Adrenal gland (tissue), 12 donors: Measurements from ENCODE around the gene TMEM147. TPM values are rescaled to one million over a fixed set of nuclear protein-coding genes. Genes with fewer than 3 reads are reported as not detected.

Source experiments
- DNase-seq, 7 donors: peaks; one replicate each; pipeline ENCODE4 v3.0.0-alpha.2; 2019 to 2020
- H3K27ac ChIP-seq, 5 donors: fragments of 200-600 bp; sonication (generic) in 4 of 5; 1 replicate in 3 of 5; 2 replicates in 2 of 5; pipeline versions ENCODE4 v1.5.1 to v1.8.0; 2016 to 2020; ENCODE audit warnings: mild to moderate bottlenecking in 1 of 5
- H3K27me3 ChIP-seq: fragments of 200-600 bp; 2 replicates; pipeline ENCODE4 v1.8.0; 2021
- H3K36me3 ChIP-seq, 2 donors: fragments of 200-600 bp; replicated peaks in 1 of 2; 1 replicate in 1 of 2; 2 replicates in 1 of 2; pipeline versions ENCODE4 v1.5.1 to v1.8.0; 2018 to 2022
- H3K4me1 ChIP-seq, 2 donors: fragments of 200-600 bp; replicated peaks in 1 of 2; 1 replicate in 1 of 2; 2 replicates in 1 of 2; pipeline versions ENCODE4 v1.5.1 to v1.8.0; 2018 to 2021
- H3K4me3 ChIP-seq, 4 donors: fragments of 200-600 bp; sonication (generic) in 3 of 4; one replicate each; pipeline ENCODE4 v1.5.1; 2016 to 2018
- H3K9me3 ChIP-seq, 3 donors: fragments of 200-600 bp; sonication (generic) in 1 of 3; replicated peaks in 1 of 3; 1 replicate in 2 of 3; 2 replicates in 1 of 3; pipeline versions ENCODE4 v1.5.1 to v1.8.0; 2016 to 2021
- POLR2A ChIP-seq, 2 donors: fragments of 450-650 bp; IDR thresholded peaks; one replicate each; pipeline ENCODE4 v1.6.1; 2017; ENCODE audit warnings: antibody characterized with exemption in 2 of 2, mild to moderate bottlenecking in 2 of 2, moderate library complexity in 1 of 2
- WGBS, 4 donors: extraction: QIAGEN DNeasy Blood & Tissue Kit in 2 of 4; methylation state at CpG; one replicate each; pipeline versions ENCODE4 v1.1.5 to v1.1.7; 2013 to 2017; 5-methylcytosine and 5-hydroxymethylcytosine counted together
- intact Hi-C, 2 donors: fragments of 100-400 bp; cut with DNase I; formaldehyde crosslinking; loops; one replicate each; pipeline versions ENCODE4 v1.14.1 to v1.15.0; 2022 to 2023
- polyA plus RNA-seq, 3 donors: library from polyadenylated mRNA; stranded (reverse); fragments of 200-250 nt in 2 of 3; fragments of 350-450 nt in 1 of 3; fragmentation: Illumina TruSeq in 1 of 3; extraction: RNeasy Lipid Tissue Mini Kit (QIAGEN cat#74804) in 1 of 3; gene quantifications; one replicate each; pipeline ENCODE4 v1.2.3, GENCODE V29; 2013 to 2014
- total RNA-seq, 9 donors: library from RNA; depleted of rRNA in 4 of 9; stranded (reverse); fragments of >200 nt in 4 of 9; fragments of 120-200 nt in 1 of 9; fragmentation: NEBNext Ultra II Directional in 1 of 9; extraction: Animal tissue kit (Norgen Biotek cat#: 25700) in 1 of 9; gene quantifications; one replicate each; pipeline versions ENCODE4 v1.1.0 to v1.2.4, GENCODE V29; 2013 to 2023
- TF ChIP-seq, protein P1 (sequence below), 6 experiments: fragments of 450-650 bp in 4 of 6; fragments of 200-600 bp in 2 of 6; sonication (generic) in 1 of 6; IDR thresholded peaks; 1 replicate in 5 of 6; 2 replicates in 1 of 6; pipeline versions ENCODE4 v1.5.1 to v1.8.0; 2016 to 2021; ENCODE audit warnings: antibody characterized with exemption in 6 of 6, mild to moderate bottlenecking in 2 of 6, moderate library complexity in 1 of 6
- donor health status: healthy with polysubstance abuse.
- donor health status: Bipolar disorder and iron deficiency.
- donor health status: DM: yes; HTN: yes; CAD: no.
- donor health status: DM: no; HTN: no; CAD: no.
- donor health status: DM: no; HTN: no; CAD: no.
- donor health status: DM: yes; HTN: yes; CAD: no.

TMEM147 gene
- total and polyA plus RNA-seq, 12 donors = 86.5 to 261 (median 180) TPM

DNA sequence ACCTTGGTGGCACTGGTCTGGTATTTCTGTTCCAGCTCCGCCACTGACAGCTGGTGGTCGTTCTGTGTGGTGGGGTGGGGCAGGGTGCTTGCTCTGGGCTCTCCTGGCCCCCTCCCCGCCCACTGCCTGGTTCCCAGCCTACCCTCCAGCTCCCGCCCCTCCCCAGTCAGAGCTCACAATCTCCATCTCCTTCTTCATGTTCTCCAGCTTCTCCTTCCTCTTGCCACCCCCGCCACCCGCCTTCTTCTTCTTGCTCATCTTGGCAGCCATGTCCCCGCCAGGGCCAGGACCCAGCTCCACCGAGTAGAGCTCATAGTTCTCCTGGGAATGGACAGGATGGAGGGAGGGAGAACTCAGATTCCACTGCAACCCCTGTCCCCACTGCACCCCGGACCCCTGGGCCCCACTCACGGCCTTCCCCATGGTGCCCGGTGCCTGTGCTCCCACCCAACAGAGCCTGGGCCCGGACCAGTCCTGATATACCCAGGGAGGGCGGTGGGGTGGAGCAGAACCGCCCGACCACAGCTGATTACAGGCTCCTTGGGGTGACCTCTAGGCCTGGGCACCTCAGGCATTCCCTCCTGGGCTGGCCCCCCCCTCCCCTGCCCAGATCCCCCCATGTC lies 17.9 kb downstream of the TMEM147 start, which contains the start of gene ATP4A:
ATP4A (minus strand) TSS at position 452 of the 623 bp plus-strand sequence; CDS start at position 423, 29 bp downstream.
- peak in 2 of 7 donors; percentile 12 to 23 for DNase-seq
- no peaks in the 10 kb centered on the region for H3K27me3 ChIP-seq
- TF ChIP-seq POLR2A (IDR thresholded peaks at IDR 0.05) = no peak
- TF ChIP-seq, protein P1, sequence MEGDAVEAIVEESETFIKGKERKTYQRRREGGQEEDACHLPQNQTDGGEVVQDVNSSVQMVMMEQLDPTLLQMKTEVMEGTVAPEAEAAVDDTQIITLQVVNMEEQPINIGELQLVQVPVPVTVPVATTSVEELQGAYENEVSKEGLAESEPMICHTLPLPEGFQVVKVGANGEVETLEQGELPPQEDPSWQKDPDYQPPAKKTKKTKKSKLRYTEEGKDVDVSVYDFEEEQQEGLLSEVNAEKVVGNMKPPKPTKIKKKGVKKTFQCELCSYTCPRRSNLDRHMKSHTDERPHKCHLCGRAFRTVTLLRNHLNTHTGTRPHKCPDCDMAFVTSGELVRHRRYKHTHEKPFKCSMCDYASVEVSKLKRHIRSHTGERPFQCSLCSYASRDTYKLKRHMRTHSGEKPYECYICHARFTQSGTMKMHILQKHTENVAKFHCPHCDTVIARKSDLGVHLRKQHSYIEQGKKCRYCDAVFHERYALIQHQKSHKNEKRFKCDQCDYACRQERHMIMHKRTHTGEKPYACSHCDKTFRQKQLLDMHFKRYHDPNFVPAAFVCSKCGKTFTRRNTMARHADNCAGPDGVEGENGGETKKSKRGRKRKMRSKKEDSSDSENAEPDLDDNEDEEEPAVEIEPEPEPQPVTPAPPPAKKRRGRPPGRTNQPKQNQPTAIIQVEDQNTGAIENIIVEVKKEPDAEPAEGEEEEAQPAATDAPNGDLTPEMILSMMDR (IDR thresholded peaks at IDR 0.05) = no peak

DNA sequence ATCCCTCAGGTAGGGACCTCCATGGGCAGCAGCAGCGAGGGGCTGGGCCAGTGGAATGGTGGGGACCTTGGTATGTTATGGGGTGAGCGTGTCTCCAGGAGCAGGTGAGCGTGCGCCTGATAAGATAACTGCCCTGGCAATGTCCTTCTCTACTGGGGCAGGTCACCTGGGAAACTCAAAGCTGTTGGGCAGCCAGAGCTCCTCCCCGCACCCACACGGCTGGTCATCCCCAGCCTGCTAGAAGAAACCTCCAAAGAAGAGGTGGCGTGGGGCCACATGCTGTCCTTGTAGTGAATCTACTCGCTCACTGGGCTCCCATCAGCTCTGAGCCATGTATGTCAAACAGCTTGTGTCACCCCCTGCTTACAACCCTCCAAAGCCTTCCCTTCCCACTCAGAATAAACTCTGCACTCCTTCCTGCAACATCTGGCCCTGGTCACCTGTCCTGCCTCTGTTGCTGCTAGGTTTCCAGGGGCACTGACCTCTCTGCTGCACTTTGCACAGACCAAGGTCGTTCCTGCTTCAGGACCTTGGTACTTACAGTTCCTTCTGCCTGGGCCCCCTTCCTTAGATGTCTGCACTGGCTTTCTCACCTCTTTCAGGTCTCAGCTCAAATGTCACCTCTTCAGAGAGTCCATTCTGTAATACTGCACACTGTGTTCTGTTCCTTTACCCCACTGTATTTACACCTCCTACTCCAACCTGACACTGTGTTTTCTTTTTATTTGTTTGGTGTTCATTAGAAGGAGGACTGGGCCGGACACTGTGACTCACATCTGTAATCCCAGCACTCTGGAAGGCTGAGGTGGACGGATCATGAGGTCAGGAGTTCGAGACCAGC lies 19.8 kb downstream of the TMEM147 start:
- WGBS, 4 donors = 50 to 67% (median 53%) methylated on average over 10 to 12 of the region's 12 CpGs
- H3K4me3 ChIP-seq = no peak overlapping the region
- intact Hi-C loops = no loop called here
- DNase-seq = peak in 3 of 7 donors; percentile 40 to 60 (median 42)
- no peaks in the 10 kb centered on the region for H3K27me3 ChIP-seq
- TF ChIP-seq POLR2A (IDR thresholded peaks at IDR 0.05) = no peak
- TF ChIP-seq, protein P1 (IDR thresholded peaks at IDR 0.05) = no peak
- H3K27ac ChIP-seq = peak overlapping the region in 2 of 5 donors; percentile 5 to 40
- H3K9me3 ChIP-seq = no peaks in the 10 kb centered on the region
- peaks cover 15 to 17% of the 10 kb centered on the region in 2 donors for H3K4me1 ChIP-seq
- no peaks in the 10 kb centered on the region for H3K36me3 ChIP-seq

More for the DNA sequence above, 17.9 kb downstream of the TMEM147 start, which contains the start of gene ATP4A:
- Histone ChIP-seq H3K36me3 (no peaks in the 10 kb centered on the region), H3K4me3 (no peak within 1 kb of the TSS), H3K27ac (no peak within 1 kb of the TSS), H3K9me3 (no peaks in the 10 kb centered on the region), H3K4me1 (peaks cover 2 to 7% of the 10 kb centered on the region in 2 donors)
- WGBS, 4 donors = 76 to 80% (median 80%) methylated on average over 9 to 15 of the region's 15 CpGs
- intact Hi-C loops = no loop called here

DNA sequence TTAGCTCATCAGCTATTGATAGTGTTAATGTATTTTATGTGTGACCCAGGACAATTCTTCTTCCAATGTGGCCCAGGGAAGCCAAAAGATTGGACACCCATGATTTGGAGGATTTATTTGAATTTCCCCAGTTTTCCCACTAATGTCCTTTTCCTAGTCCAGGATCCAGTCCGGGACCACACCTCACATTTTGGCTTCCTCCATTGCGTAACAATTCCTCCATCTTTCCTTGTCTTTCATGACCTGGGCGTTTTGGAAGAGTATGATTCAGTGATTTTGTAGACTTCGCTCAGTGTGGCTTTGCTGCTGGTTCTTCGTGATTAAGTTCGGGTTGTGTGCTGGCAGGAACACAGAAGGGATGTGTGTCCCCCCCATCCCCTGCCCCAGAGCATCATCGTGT lies 21.3 kb downstream of the TMEM147 start:
- H3K4me1 ChIP-seq = peaks cover 15 to 19% of the 10 kb centered on the region in 2 donors
- no peaks in the 10 kb centered on the region for H3K36me3 ChIP-seq
- no peaks in the 10 kb centered on the region for H3K27me3 ChIP-seq
- DNase-seq = peak in 1 of 7 donors; percentile 12
- H3K9me3 ChIP-seq = no peaks in the 10 kb centered on the region
- TF ChIP-seq POLR2A (IDR thresholded peaks at IDR 0.05) = no peak
- TF ChIP-seq, protein P1 (IDR thresholded peaks at IDR 0.05) = no peak
- intact Hi-C loops = no loop called here
- 89 to 91% (median 90%) methylated on average over 6 to 7 of the region's 7 CpGs for WGBS, 4 donors
- H3K27ac ChIP-seq = no peak overlapping the region
- H3K4me3 ChIP-seq = no peak overlapping the region

DNA sequence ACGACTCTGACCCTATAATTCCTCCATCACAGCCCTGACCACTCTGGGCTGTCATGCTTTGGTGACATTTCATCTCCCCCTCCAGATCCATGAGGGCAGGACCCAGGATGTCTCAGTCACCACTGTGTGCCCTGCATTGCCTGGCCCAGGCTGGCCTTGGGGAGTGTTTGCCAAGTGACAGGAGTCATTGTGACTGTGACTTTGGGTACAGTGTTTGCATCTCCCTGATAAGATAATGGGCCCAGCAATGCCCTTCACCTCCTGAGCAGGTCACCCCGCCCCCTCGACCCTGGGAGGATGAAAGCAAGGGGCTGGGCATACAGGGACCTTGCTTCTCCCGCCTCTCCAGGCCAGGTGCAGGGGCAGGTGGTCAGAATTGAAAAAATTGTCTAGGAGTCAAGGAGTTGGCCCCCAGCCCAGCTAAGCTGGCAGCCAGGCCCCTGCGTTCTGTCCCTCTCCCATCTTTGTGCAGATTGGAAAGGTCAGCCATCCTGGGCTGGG lies 23.9 kb downstream of the TMEM147 start:
- Histone ChIP-seq H3K27me3 (no peaks in the 10 kb centered on the region), H3K27ac (peak overlapping the region in 3 of 5 donors; percentile 26 to 84 (median 62)), H3K4me3 (no peak overlapping the region), H3K9me3 (no peaks in the 10 kb centered on the region), H3K36me3 (no peaks in the 10 kb centered on the region), H3K4me1 (peaks cover 15 to 19% of the 10 kb centered on the region in 2 donors)
- TF ChIP-seq, protein P1 (IDR thresholded peaks at IDR 0.05) = no peak
- TF ChIP-seq POLR2A (IDR thresholded peaks at IDR 0.05) = no peak
- DNase-seq = peak; percentile 76 to 90 (median 86)
- 27 to 42% (median 29%) methylated on average over 1 to 5 of the region's 5 CpGs for WGBS, 4 donors
- intact Hi-C loops = no loop called here
